ENCODE data around the gene BCL11A. TPM values are rescaled to one million over a fixed set of nuclear protein-coding genes. Genes with fewer than 3 reads are reported as not detected.
A peak's percentile ranks its signal among the peaks of the same experiment; 100 is the strongest.

The BCL11A gene
- total RNA-seq, 1 experiment from 2014 or later = 0.29 TPM

- peak in 1 of 2 experiments; percentile 0 for TF ChIP-seq CTCF (IDR thresholded peaks at IDR 0.05; ENCODE audit: insufficient read depth in 1 of 2, low read depth in 1 of 2, low read length in 1 of 2, severe bottlenecking in 1 of 2, unreplicated experiment in 1 of 2)
- Mint-ChIP-seq H3K4me3 (ENCODE audit: unreplicated experiment) (no peak overlapping the region), H3K4me1 (ENCODE audit: low read depth, unreplicated experiment) (peaks cover 10% of the 10 kb centered on the region), H3K27ac (ENCODE audit: unreplicated experiment) (no peak overlapping the region), H3K9me3 (ENCODE audit: unreplicated experiment) (no peaks in the 10 kb centered on the region), H3K36me3 (ENCODE audit: insufficient read depth, unreplicated experiment) (no peaks in the 10 kb centered on the region), H3K27me3 (ENCODE audit: insufficient read depth, unreplicated experiment) (no peaks in the 10 kb centered on the region)
- no peaks in the 10 kb centered on the region for H3K27me3 ChIP-seq (replicated peaks; ENCODE audit: control insufficient read depth, insufficient read depth, low read length)
- DNase-seq = no peak
- intact Hi-C loops (cut with micrococcal nuclease; ENCODE audit: unreplicated experiment) = no loop called here
- peaks cover 18% of the 10 kb centered on the region for H3K4me1 ChIP-seq
- 0 out of 2 replicates have a peak, but pooled peaks cover 2% of the 10 kb centered on the region for H3K9me3 ChIP-seq
- CTCF ChIA-PET = no interaction called here
- BruUV-seq (replicated peaks) = no TSS peak
- H3K36me3 ChIP-seq (ENCODE audit: control insufficient read depth, insufficient read depth, low read length) = no peaks in the 10 kb centered on the region
- no peak overlapping the region for H3K4me3 ChIP-seq (ENCODE audit: low read depth, low read length)
- POLR2A ChIA-PET = no interaction called here
Observed at GRCh38 chr2:60509066-60509465, 44.4 kb downstream of the BCL11A start.

GRCh38 chr2:60508339-60508917 is 45.0 kb downstream of the BCL11A start:
- H3K36me3 Mint-ChIP-seq (ENCODE audit: insufficient read depth, unreplicated experiment) = no peaks in the 10 kb centered on the region
- peaks cover 11% of the 10 kb centered on the region for H3K4me1 ChIP-seq
- no peak overlapping the region for H3K4me3 Mint-ChIP-seq (ENCODE audit: unreplicated experiment)
- POLR2A ChIA-PET = no interaction called here
- intact Hi-C loops (cut with micrococcal nuclease; ENCODE audit: unreplicated experiment) = no loop called here
- no peak overlapping the region for H3K4me3 ChIP-seq (ENCODE audit: low read depth, low read length)
- peaks cover 10% of the 10 kb centered on the region for H3K4me1 Mint-ChIP-seq (ENCODE audit: low read depth, unreplicated experiment)
- CTCF ChIA-PET = interaction anchor here (0.6 kb wide), 1 partner anchor 42 kb away, joined by 3 read pairs; no protein-coding TSS in a partner anchor
- BruUV-seq (replicated peaks) = no TSS peak
- no peaks in the 10 kb centered on the region for H3K27me3 ChIP-seq (replicated peaks; ENCODE audit: control insufficient read depth, insufficient read depth, low read length)
- no peak for TF ChIP-seq CTCF (IDR thresholded peaks at IDR 0.05; ENCODE audit: insufficient read depth in 1 of 2, low read depth in 1 of 2, low read length in 1 of 2, severe bottlenecking in 1 of 2, unreplicated experiment in 1 of 2)
- H3K9me3 Mint-ChIP-seq (ENCODE audit: unreplicated experiment) = no peaks in the 10 kb centered on the region
- no peaks in the 10 kb centered on the region for H3K36me3 ChIP-seq (ENCODE audit: control insufficient read depth, insufficient read depth, low read length)
- no peaks in the 10 kb centered on the region for H3K27me3 Mint-ChIP-seq (ENCODE audit: insufficient read depth, unreplicated experiment)
- no peak overlapping the region for H3K27ac Mint-ChIP-seq (ENCODE audit: unreplicated experiment)
- H3K9me3 ChIP-seq = no peaks in the 10 kb centered on the region
- no peak for DNase-seq

GRCh38 chr2:60507211-60507965 is 46.1 kb downstream of the BCL11A start:
- Mint-ChIP-seq H3K4me3 (ENCODE audit: unreplicated experiment) (no peak overlapping the region), H3K27me3 (ENCODE audit: insufficient read depth, unreplicated experiment) (no peaks in the 10 kb centered on the region), H3K27ac (ENCODE audit: unreplicated experiment) (no peak overlapping the region), H3K4me1 (ENCODE audit: low read depth, unreplicated experiment) (peaks cover 10% of the 10 kb centered on the region), H3K9me3 (ENCODE audit: unreplicated experiment) (no peaks in the 10 kb centered on the region), H3K36me3 (ENCODE audit: insufficient read depth, unreplicated experiment) (no peaks in the 10 kb centered on the region)
- intact Hi-C loops (cut with micrococcal nuclease; ENCODE audit: unreplicated experiment) = no loop called here
- Histone ChIP-seq H3K4me3 (ENCODE audit: low read depth, low read length) (no peak overlapping the region), H3K9me3 (no peaks in the 10 kb centered on the region), H3K27me3 (replicated peaks; ENCODE audit: control insufficient read depth, insufficient read depth, low read length) (no peaks in the 10 kb centered on the region), H3K4me1 (0 out of 2 replicates have a peak, but pooled peaks cover 2% of the 10 kb centered on the region), H3K36me3 (ENCODE audit: control insufficient read depth, insufficient read depth, low read length) (no peaks in the 10 kb centered on the region)
- DNase-seq = no peak
- TF ChIP-seq CTCF (IDR thresholded peaks at IDR 0.05; ENCODE audit: insufficient read depth in 1 of 2, low read depth in 1 of 2, low read length in 1 of 2, severe bottlenecking in 1 of 2, unreplicated experiment in 1 of 2) = no peak
- BruUV-seq (replicated peaks) = no TSS peak
- ChIA-PET CTCF (interaction anchor here (0.5 to 0.6 kb wide), 3 partner anchors 40 to 378 kb away, joined by 3 to 5 read pairs (median 4); no protein-coding TSS in a partner anchor), POLR2A (interaction anchor here (0.6 kb wide), 1 partner anchor 43 kb away, joined by 6 read pairs; no protein-coding TSS in a partner anchor)

Measured in Caco-2 (cell line).